Naive thymus-derived CD4-positive, alpha-beta T cell (primary cell): ENCODE data around the gene EDNRB. TPM values are rescaled to one million over a fixed set of nuclear protein-coding genes. Genes with fewer than 3 reads are reported as not detected.

ENCODE experiments used
- ATAC-seq: fragments of 150-1000 bp; cut with Tn5 transposase; 2 replicates; pipeline ENCODE4 v1.10.0; 2021; ENCODE audit warnings: mild to moderate bottlenecking, moderate library complexity
- CTCF ChIA-PET: fragments of 350-600 bp; sonication (Branson Sonifier 250); formaldehyde crosslinking; loops from one replicate; lab custom pipeline; 2021; ENCODE audit warnings: antibody characterized with exemption; lab: Charles Lee
- POLR2A ChIA-PET: fragments of 350-600 bp; sonication (Branson Sonifier 250); formaldehyde crosslinking; loops from one replicate; lab custom pipeline; 2021; ENCODE audit warnings: antibody characterized with exemption, inconsistent platforms; lab: Charles Lee
- DNase-seq, 9 donors: peaks; one replicate each; pipeline versions ENCODE4 v3.0.0 to v3.0.0-alpha.2; 2020 to 2022; ENCODE audit warnings: mixed read lengths in 1 of 9
- H3K27ac ChIP-seq: one replicate; pipeline ENCODE4 v1.7.0; 2013; ENCODE audit warnings: mild to moderate bottlenecking, low read depth, low read length, moderate library complexity
- H3K27me3 ChIP-seq, 2 donors: one replicate each; pipeline ENCODE4 v1.7.0; 2013; ENCODE audit warnings: low read length in 2 of 2, mild to moderate bottlenecking in 2 of 2, moderate library complexity in 2 of 2; ENCODE audit not compliant: control insufficient read depth in 2 of 2, insufficient read depth in 2 of 2
- H3K36me3 ChIP-seq, 3 experiments: 1 replicate in 2 of 3; 2 replicates in 1 of 3; pipeline ENCODE4 v1.7.0; 2013; ENCODE audit warnings: low read length in 3 of 3, mild to moderate bottlenecking in 3 of 3, moderate library complexity in 1 of 3; ENCODE audit not compliant: insufficient read depth in 3 of 3, control insufficient read depth in 2 of 3
- H3K4me1 ChIP-seq, 2 donors: one replicate each; pipeline ENCODE4 v1.7.0; 2013; ENCODE audit warnings: low read length in 2 of 2, mild to moderate bottlenecking in 2 of 2, moderate library complexity in 1 of 2; ENCODE audit not compliant: control insufficient read depth in 2 of 2, insufficient read depth in 2 of 2
- H3K4me3 ChIP-seq: 2 replicates; pipeline ENCODE4 v1.7.0; 2013; ENCODE audit warnings: mild to moderate bottlenecking, low read length
- H3K9me3 ChIP-seq, 3 experiments: 1 replicate in 2 of 3; 2 replicates in 1 of 3; pipeline ENCODE4 v1.7.0; 2013; ENCODE audit warnings: low read length in 3 of 3; ENCODE audit not compliant: control insufficient read depth in 2 of 3
- H3K27ac Mint-ChIP-seq, 9 donors: one replicate each; pipeline ENCODE4 v1.8.0; 2020 to 2022; ENCODE audit warnings: mixed read lengths in 9 of 9, mild to moderate bottlenecking in 8 of 9, moderate library complexity in 5 of 9, inconsistent platforms in 2 of 9
- H3K27me3 Mint-ChIP-seq, 5 donors: one replicate each; pipeline ENCODE4 v1.8.0; 2021 to 2022; ENCODE audit warnings: mixed read lengths in 5 of 5, mild to moderate bottlenecking in 1 of 5
- H3K36me3 Mint-ChIP-seq, 5 donors: one replicate each; pipeline ENCODE4 v1.8.0; 2020 to 2022; ENCODE audit warnings: mixed read lengths in 5 of 5, mild to moderate bottlenecking in 3 of 5, inconsistent platforms in 1 of 5
- H3K4me1 Mint-ChIP-seq, 7 donors: one replicate each; pipeline ENCODE4 v1.8.0; 2020 to 2022; ENCODE audit warnings: mixed read lengths in 7 of 7, mild to moderate bottlenecking in 3 of 7, inconsistent platforms in 1 of 7
- H3K4me3 Mint-ChIP-seq, 10 donors: one replicate each; pipeline ENCODE4 v1.8.0; 2020 to 2022; ENCODE audit warnings: mild to moderate bottlenecking in 10 of 10, mixed read lengths in 10 of 10, moderate library complexity in 6 of 10, inconsistent platforms in 2 of 10
- H3K9me3 Mint-ChIP-seq, 11 donors: one replicate each; pipeline ENCODE4 v1.8.0; 2020 to 2022; ENCODE audit warnings: mixed read lengths in 11 of 11, mild to moderate bottlenecking in 4 of 11, inconsistent platforms in 1 of 11, moderate library complexity in 1 of 11
- intact Hi-C, 2 donors: fragments of 100-400 bp; cut with micrococcal nuclease; formaldehyde crosslinking; loops; one replicate each; pipeline ENCODE4 v1.15.1; 2023
- polyA plus RNA-seq, 2 donors: library from polyadenylated mRNA; unstranded; fragments of 300-500 nt; fragmentation: Illumina TruSeq; gene quantifications; one replicate each; pipeline ENCODE4 v1.2.3, GENCODE V29; 2021
- total RNA-seq, 6 experiments: library from RNA in 5 of 6; stranded (reverse) in 5 of 6; gene quantifications; 1 replicate in 5 of 6; 2 replicates in 1 of 6; pipeline ENCODE4 v1.2.3 and lab custom pipeline; 2021 to 2026

EDNRB gene
- total and polyA plus RNA-seq, 7 experiments from 2014 or later, result 0.32 TPM; not detected in 6

- ChIA-PET CTCF (no interaction called here), POLR2A (no interaction called here)
- no peak for DNase-seq
- intact Hi-C loops, result no loop called here
- Mint-ChIP-seq H3K36me3 (no peaks in the 10 kb centered on the region), H3K27ac (no peak overlapping the region), H3K9me3 (peaks cover 0 to 3% (median 0%) of the 10 kb centered on the region in 11 donors), H3K4me1 (peaks cover 0 to 5% (median 0%) of the 10 kb centered on the region in 7 donors), H3K27me3 (peaks cover 6 to 22% (median 14%) of the 10 kb centered on the region in 5 donors), H3K4me3 (no peak overlapping the region)
- Histone ChIP-seq H3K36me3 (no peaks in the 10 kb centered on the region), H3K27ac (no peak overlapping the region), H3K4me3 (no peak overlapping the region), H3K27me3 (no peaks in the 10 kb centered on the region), H3K9me3 (no peaks in the 10 kb centered on the region), H3K4me1 (peaks cover 0 to 3% of the 10 kb centered on the region in 2 donors)
- no peak for ATAC-seq
Measured at GRCh38 chr13:77915686-77916085, 2.9 kb downstream of the EDNRB start.

- ChIA-PET POLR2A (no interaction called here), CTCF (no interaction called here)
- intact Hi-C loops, result no loop called here
- Mint-ChIP-seq H3K36me3 (no peaks in the 10 kb centered on the region), H3K4me3 (no peak overlapping the region), H3K27me3 (peaks cover 6 to 22% (median 14%) of the 10 kb centered on the region in 5 donors), H3K27ac (no peak overlapping the region), H3K4me1 (no peaks in the 10 kb centered on the region), H3K9me3 (peaks cover 0 to 3% (median 0%) of the 10 kb centered on the region in 11 donors)
- no peaks in the 10 kb centered on the region for H3K27me3 ChIP-seq
- H3K27ac ChIP-seq, result no peak overlapping the region
- H3K4me1 ChIP-seq, result no peaks in the 10 kb centered on the region
- no peak overlapping the region for H3K4me3 ChIP-seq
- H3K36me3 ChIP-seq, result no peaks in the 10 kb centered on the region
- DNase-seq (no peak), ATAC-seq (no peak)
- H3K9me3 ChIP-seq, result no peaks in the 10 kb centered on the region
Measured at GRCh38 chr13:77913003-77913402, 5.6 kb downstream of the EDNRB start.

GRCh38 chr13:77911751-77912150 is 6.9 kb downstream of the EDNRB start:
- H3K9me3 ChIP-seq, result no peaks in the 10 kb centered on the region
- H3K4me3 ChIP-seq, result no peak overlapping the region
- no peaks in the 10 kb centered on the region for H3K36me3 Mint-ChIP-seq
- H3K4me3 Mint-ChIP-seq, result no peak overlapping the region
- no peak overlapping the region for H3K27ac Mint-ChIP-seq
- peaks cover 6 to 15% (median 11%) of the 10 kb centered on the region in 5 donors for H3K27me3 Mint-ChIP-seq
- intact Hi-C loops, result no loop called here
- DNase-seq (no peak), ATAC-seq (no peak)
- ChIA-PET CTCF (no interaction called here), POLR2A (interaction anchor here (0.7 kb wide), 1 partner anchor 1191 kb away, joined by 3 read pairs; no protein-coding TSS in a partner anchor)
- no peaks in the 10 kb centered on the region for H3K4me1 ChIP-seq
- peaks cover 0 to 1% (median 0%) of the 10 kb centered on the region in 11 donors for H3K9me3 Mint-ChIP-seq
- no peaks in the 10 kb centered on the region for H3K36me3 ChIP-seq
- H3K27me3 ChIP-seq, result no peaks in the 10 kb centered on the region
- no peaks in the 10 kb centered on the region for H3K4me1 Mint-ChIP-seq
- no peak overlapping the region for H3K27ac ChIP-seq

- peaks cover 0 to 2% (median 0%) of the 10 kb centered on the region in 11 donors for H3K9me3 Mint-ChIP-seq
- DNase-seq, result no peak
- no peaks in the 10 kb centered on the region for H3K27me3 ChIP-seq
- no peaks in the 10 kb centered on the region for H3K36me3 Mint-ChIP-seq
- no peak overlapping the region for H3K27ac ChIP-seq
- POLR2A ChIA-PET, result no interaction called here
- CTCF ChIA-PET, result no interaction called here
- H3K4me3 ChIP-seq, result no peak overlapping the region
- H3K4me1 ChIP-seq, result no peaks in the 10 kb centered on the region
- no peak overlapping the region for H3K27ac Mint-ChIP-seq
- H3K9me3 ChIP-seq, result no peaks in the 10 kb centered on the region
- H3K36me3 ChIP-seq, result no peaks in the 10 kb centered on the region
- H3K4me3 Mint-ChIP-seq, result no peak overlapping the region
- no peaks in the 10 kb centered on the region for H3K4me1 Mint-ChIP-seq
- ATAC-seq, result no peak
- peaks cover 0 to 12% (median 7%) of the 10 kb centered on the region in 5 donors for H3K27me3 Mint-ChIP-seq
- intact Hi-C loops, result no loop called here
Measured at GRCh38 chr13:77909827-77910226, 8.8 kb downstream of the EDNRB start.

- Mint-ChIP-seq H3K27ac (no peak overlapping the region), H3K4me1 (no peaks in the 10 kb centered on the region), H3K9me3 (peaks cover 0 to 2% (median 0%) of the 10 kb centered on the region in 11 donors), H3K27me3 (peaks cover 1 to 10% (median 4%) of the 10 kb centered on the region in 5 donors), H3K4me3 (no peak overlapping the region), H3K36me3 (no peaks in the 10 kb centered on the region)
- H3K27me3 ChIP-seq, result no peaks in the 10 kb centered on the region
- CTCF ChIA-PET, result no interaction called here
- intact Hi-C loops, result no loop called here
- DNase-seq, result no peak
- no peaks in the 10 kb centered on the region for H3K4me1 ChIP-seq
- no peak overlapping the region for H3K4me3 ChIP-seq
- no peak overlapping the region for H3K27ac ChIP-seq
- no peaks in the 10 kb centered on the region for H3K9me3 ChIP-seq
- H3K36me3 ChIP-seq, result no peaks in the 10 kb centered on the region
- no peak for ATAC-seq
- POLR2A ChIA-PET, result no interaction called here
Measured at GRCh38 chr13:77908531-77908930, 10.1 kb downstream of the EDNRB start.

DNA sequence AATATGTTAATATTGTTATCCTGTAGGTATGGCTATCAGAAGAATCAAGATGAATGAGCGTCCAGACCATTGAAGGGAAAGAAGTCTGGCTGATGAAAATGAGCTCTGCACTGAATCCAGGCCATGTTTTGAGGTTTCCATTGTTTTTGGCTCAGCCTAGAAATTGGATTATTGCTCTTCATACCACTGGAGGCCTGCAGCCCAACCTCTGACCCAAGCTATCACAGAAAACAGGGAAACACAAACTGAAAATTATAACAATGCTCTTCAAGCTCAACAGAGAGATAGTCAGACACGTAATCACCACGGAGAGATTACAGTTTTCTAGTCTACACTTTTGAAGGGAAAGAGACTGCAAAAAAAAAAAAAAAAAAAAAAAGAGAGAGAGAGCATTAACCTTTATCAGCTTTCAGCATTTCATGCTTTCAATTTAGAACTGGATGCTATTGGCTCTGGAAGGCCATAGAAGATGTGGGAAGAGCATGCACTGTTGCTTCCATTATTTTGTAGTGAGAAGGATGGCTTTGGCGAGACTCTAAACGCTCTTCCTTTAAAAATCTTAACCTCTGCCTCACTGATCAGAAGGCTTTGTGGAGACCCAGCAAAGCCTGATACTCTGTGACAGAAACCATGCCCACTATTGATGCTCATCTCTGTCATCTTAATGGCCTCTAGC is 10.8 kb downstream of the EDNRB start:
- H3K27me3 Mint-ChIP-seq, result peaks cover 0 to 7% (median 4%) of the 10 kb centered on the region in 5 donors
- POLR2A ChIA-PET, result no interaction called here
- no peak for DNase-seq
- peaks cover 0 to 4% (median 1%) of the 10 kb centered on the region in 11 donors for H3K9me3 Mint-ChIP-seq
- no peaks in the 10 kb centered on the region for H3K27me3 ChIP-seq
- no peaks in the 10 kb centered on the region for H3K9me3 ChIP-seq
- no peaks in the 10 kb centered on the region for H3K4me1 ChIP-seq
- H3K4me3 Mint-ChIP-seq, result no peak overlapping the region
- H3K27ac Mint-ChIP-seq, result no peak overlapping the region
- CTCF ChIA-PET, result no interaction called here
- intact Hi-C loops, result no loop called here
- no peak overlapping the region for H3K27ac ChIP-seq
- no peak for ATAC-seq
- H3K36me3 ChIP-seq, result no peaks in the 10 kb centered on the region
- peaks cover 0 to 1% (median 0%) of the 10 kb centered on the region in 5 donors for H3K36me3 Mint-ChIP-seq
- no peak overlapping the region for H3K4me3 ChIP-seq
- no peaks in the 10 kb centered on the region for H3K4me1 Mint-ChIP-seq

- no peak overlapping the region for H3K27ac ChIP-seq
- H3K4me1 ChIP-seq, result no peaks in the 10 kb centered on the region
- Mint-ChIP-seq H3K4me3 (no peak overlapping the region), H3K27ac (no peak overlapping the region), H3K9me3 (peaks cover 0 to 11% (median 5%) of the 10 kb centered on the region in 11 donors), H3K27me3 (peaks cover 3 to 13% (median 6%) of the 10 kb centered on the region in 5 donors), H3K4me1 (peaks cover 0 to 1% (median 0%) of the 10 kb centered on the region in 7 donors), H3K36me3 (peaks cover 0 to 4% (median 0%) of the 10 kb centered on the region in 5 donors)
- no peaks in the 10 kb centered on the region for H3K9me3 ChIP-seq
- DNase-seq (no peak), ATAC-seq (no peak)
- intact Hi-C loops, result no loop called here
- no peak overlapping the region for H3K4me3 ChIP-seq
- no peaks in the 10 kb centered on the region for H3K36me3 ChIP-seq
- H3K27me3 ChIP-seq, result no peaks in the 10 kb centered on the region
- CTCF ChIA-PET, result no interaction called here
- POLR2A ChIA-PET, result no interaction called here
Measured at GRCh38 chr13:77904031-77904430, 14.6 kb downstream of the EDNRB start.
